22Rv1 (cell line): ENCODE data around the gene ARHGAP42.

Experiments used
- H3K27ac ChIP-seq: fragments of 450-650 bp; 2 replicates; pipeline ENCODE4 v1.5.1; 2017
- ZFX ChIP-seq: fragments of 450-650 bp; IDR thresholded peaks from 2 replicates; pipeline ENCODE4 v1.6.1; 2017; ENCODE audit warnings: antibody characterized with exemption, borderline replicate concordance
- TF ChIP-seq, protein P1 (sequence below): fragments of 450-650 bp; IDR thresholded peaks from 2 replicates; pipeline ENCODE4 v1.5.1; 2017; ENCODE audit warnings: mild to moderate bottlenecking

The ARHGAP42 gene

DNA sequence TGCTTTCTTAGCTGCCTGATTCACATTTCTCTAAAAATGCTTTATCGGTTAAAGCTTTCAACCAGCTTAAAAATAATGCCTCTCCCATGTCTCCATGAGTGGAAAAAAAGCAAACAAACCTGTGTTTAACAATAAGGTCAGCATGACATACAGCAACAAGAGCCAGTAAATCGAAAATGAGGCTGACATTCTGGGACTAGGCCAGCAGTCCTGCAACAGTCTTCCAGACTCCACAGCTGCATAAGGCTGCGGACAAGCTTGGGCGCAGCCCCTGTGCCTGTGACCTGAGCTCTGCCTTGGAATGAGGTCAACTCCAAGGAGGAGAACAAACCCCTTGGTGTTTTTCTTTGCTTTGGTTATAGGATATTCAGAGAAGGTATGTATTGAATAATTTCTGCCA, 347.0 kb downstream of the ARHGAP42 start:
- no peak overlapping the region for H3K27ac ChIP-seq
- TF ChIP-seq, protein P1, sequence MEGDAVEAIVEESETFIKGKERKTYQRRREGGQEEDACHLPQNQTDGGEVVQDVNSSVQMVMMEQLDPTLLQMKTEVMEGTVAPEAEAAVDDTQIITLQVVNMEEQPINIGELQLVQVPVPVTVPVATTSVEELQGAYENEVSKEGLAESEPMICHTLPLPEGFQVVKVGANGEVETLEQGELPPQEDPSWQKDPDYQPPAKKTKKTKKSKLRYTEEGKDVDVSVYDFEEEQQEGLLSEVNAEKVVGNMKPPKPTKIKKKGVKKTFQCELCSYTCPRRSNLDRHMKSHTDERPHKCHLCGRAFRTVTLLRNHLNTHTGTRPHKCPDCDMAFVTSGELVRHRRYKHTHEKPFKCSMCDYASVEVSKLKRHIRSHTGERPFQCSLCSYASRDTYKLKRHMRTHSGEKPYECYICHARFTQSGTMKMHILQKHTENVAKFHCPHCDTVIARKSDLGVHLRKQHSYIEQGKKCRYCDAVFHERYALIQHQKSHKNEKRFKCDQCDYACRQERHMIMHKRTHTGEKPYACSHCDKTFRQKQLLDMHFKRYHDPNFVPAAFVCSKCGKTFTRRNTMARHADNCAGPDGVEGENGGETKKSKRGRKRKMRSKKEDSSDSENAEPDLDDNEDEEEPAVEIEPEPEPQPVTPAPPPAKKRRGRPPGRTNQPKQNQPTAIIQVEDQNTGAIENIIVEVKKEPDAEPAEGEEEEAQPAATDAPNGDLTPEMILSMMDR, result no peak
- no peak for TF ChIP-seq ZFX

DNA sequence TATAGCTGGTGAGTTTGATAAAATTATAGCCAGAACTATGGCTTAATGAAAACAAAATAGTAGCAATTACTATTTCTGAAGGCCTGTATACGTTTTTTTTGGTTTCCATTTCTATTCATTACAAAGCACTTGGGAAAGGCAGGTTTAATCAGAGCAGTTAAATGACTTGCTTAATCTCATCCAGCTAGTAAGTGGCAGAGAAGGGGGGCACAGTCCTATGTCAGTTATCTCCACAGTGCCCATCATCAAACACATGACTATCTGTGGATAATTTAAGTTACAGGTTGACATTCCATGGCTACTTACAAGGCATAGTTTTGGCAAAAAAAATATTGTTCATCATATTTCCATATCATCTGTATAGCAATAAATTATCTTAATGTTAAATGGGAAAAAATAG, 348.8 kb downstream of the ARHGAP42 start:
- no peak overlapping the region for H3K27ac ChIP-seq
- TF ChIP-seq, protein P1, result no peak
- TF ChIP-seq ZFX, result no peak
